GM12892 (cell line): Measurements from ENCODE around the gene OXCT1.

Experiments used
- POLR2A ChIP-seq: IDR thresholded peaks from 2 replicates; pipeline ENCODE4 v1.6.1; 2011; ENCODE audit warnings: low read depth, low read length, control low read depth
- POLR2AphosphoS5 ChIP-seq: IDR thresholded peaks from 2 replicates; pipeline ENCODE4 v1.6.1; 2011; ENCODE audit warnings: low read depth, low read length, control low read depth
- TAF1 ChIP-seq: IDR thresholded peaks from 2 replicates; pipeline ENCODE4 v1.6.1; 2011; ENCODE audit warnings: low read depth, mild to moderate bottlenecking, control low read depth, low read length, borderline replicate concordance

DNA sequence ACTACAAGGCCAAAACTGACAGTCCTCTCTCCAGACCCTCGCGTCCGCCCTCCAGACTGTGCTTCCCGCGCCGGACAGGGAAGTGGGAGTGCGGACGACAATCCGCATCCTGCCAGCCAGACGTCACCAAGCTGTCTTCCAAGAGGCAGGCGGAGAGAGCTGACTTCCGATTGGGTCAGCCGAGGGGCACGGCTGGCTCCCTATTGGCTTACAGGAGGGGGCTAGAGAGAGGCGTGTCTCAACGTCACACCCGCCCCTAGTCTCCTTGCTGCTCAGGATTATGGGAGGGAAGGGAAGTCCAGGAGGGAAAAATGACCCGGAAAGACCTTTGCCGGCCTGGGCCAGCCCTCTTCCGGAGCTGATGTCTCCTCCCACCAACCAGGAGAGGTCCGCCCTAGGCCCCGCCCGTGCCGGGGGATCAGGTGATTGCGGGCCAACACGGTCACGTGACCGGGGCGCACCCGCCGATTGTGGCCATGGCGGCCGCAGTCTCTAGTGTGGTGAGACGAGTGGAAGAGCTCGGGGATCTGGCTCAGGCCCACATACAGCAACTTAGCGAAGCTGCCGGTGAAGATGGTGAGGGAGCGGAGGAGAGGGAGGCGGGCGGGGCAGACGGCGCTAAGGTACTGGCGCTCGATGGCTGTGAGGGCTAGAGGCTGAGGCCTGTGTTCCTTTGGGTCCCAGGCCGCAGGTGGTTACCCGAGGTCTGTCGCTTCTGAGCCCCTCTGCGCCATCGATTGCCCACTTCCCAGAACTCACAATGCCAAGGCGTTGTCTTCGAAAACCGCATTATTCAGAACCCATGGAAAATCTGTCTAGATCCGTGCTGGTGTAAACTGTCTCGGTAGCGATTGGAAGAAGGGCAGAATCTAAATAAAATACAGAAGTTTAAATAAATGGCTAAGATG is 33.9 kb upstream of the OXCT1 start, which contains the start of gene RIMOC1:
- TF ChIP-seq POLR2AphosphoS5 (peak; percentile 79), POLR2A (peak; percentile 92), TAF1 (peak; percentile 89; the same call in 1 of the 2 replicates)
